Left ventricle myocardium inferior (tissue), 1 donor: ENCODE results near the gene CERS5. TPM values are rescaled to one million over a fixed set of nuclear protein-coding genes. Genes with fewer than 3 reads are reported as not detected.

Source experiments
- DNase-seq: peaks from one replicate; pipeline ENCODE4 v3.0.0-alpha.2; 2020
- H3K27ac ChIP-seq: fragments of 200-600 bp; replicated peaks from 2 replicates; pipeline ENCODE4 v1.8.0; 2021
- H3K27me3 ChIP-seq: fragments of 200-600 bp; 2 replicates; pipeline ENCODE4 v1.8.0; 2021; ENCODE audit warnings: low read depth
- H3K36me3 ChIP-seq: fragments of 200-600 bp; 2 replicates; pipeline ENCODE4 v1.8.0; 2021
- H3K4me1 ChIP-seq: fragments of 200-600 bp; 2 replicates; pipeline ENCODE4 v1.8.0; 2021
- H3K4me3 ChIP-seq: fragments of 200-600 bp; 2 replicates; pipeline ENCODE4 v1.8.0; 2021; ENCODE audit warnings: mild to moderate bottlenecking, moderate library complexity
- H3K9me3 ChIP-seq: fragments of 200-600 bp; replicated peaks from 2 replicates; pipeline ENCODE4 v1.8.0; 2021
- intact Hi-C: fragments of 100-400 bp; cut with micrococcal nuclease; formaldehyde crosslinking; loops from one replicate; pipeline ENCODE4 v1.11.0; 2022
- total RNA-seq: library from RNA; stranded (reverse); fragmentation: NEBNext Ultra II Directional; extraction: Animal tissue kit (Norgen Biotek cat#: 25700); gene quantifications from one replicate; pipeline ENCODE4 v1.2.1, GENCODE V29; 2021
- TF ChIP-seq, protein P1 (sequence below): fragments of 200-600 bp; IDR thresholded peaks from 2 replicates; pipeline ENCODE4 v1.8.0; 2021; ENCODE audit warnings: antibody characterized with exemption, mild to moderate bottlenecking, borderline replicate concordance
- donor health status: DM: no; HTN: yes; CAD: no; lungs with severe emphysema.

Gene CERS5
- total RNA-seq, 1 donor from 2014 or later, result 7.6 TPM

DNA sequence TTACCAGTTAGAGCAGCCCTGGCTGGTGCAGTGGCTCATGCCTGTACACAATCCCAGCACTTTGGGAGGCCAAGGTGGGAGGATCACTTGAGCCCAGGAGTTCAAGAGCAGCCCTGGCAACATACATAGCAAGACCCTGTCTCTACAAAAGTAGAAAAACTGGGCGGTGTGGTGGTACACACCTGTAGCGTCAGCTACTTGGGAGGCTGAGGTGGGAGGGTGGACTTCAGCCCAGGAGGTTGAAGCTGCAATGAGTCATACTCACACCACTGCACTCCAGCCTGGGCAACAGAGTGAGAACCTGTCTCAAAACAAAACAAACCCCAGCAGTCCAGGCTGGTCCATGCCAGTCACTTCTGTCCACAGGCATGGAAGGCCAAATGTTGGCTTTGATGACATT is 47.8 kb downstream of the CERS5 start:
- Histone ChIP-seq H3K36me3 (peaks cover 58% of the 10 kb centered on the region), H3K9me3 (no peaks in the 10 kb centered on the region), H3K4me3 (no peak overlapping the region), H3K4me1 (peaks cover 61% of the 10 kb centered on the region), H3K27ac (no peak overlapping the region), H3K27me3 (no peaks in the 10 kb centered on the region)
- TF ChIP-seq, protein P1, sequence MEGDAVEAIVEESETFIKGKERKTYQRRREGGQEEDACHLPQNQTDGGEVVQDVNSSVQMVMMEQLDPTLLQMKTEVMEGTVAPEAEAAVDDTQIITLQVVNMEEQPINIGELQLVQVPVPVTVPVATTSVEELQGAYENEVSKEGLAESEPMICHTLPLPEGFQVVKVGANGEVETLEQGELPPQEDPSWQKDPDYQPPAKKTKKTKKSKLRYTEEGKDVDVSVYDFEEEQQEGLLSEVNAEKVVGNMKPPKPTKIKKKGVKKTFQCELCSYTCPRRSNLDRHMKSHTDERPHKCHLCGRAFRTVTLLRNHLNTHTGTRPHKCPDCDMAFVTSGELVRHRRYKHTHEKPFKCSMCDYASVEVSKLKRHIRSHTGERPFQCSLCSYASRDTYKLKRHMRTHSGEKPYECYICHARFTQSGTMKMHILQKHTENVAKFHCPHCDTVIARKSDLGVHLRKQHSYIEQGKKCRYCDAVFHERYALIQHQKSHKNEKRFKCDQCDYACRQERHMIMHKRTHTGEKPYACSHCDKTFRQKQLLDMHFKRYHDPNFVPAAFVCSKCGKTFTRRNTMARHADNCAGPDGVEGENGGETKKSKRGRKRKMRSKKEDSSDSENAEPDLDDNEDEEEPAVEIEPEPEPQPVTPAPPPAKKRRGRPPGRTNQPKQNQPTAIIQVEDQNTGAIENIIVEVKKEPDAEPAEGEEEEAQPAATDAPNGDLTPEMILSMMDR, result no peak
- no peak for DNase-seq
- intact Hi-C loops, result no loop called here

DNA sequence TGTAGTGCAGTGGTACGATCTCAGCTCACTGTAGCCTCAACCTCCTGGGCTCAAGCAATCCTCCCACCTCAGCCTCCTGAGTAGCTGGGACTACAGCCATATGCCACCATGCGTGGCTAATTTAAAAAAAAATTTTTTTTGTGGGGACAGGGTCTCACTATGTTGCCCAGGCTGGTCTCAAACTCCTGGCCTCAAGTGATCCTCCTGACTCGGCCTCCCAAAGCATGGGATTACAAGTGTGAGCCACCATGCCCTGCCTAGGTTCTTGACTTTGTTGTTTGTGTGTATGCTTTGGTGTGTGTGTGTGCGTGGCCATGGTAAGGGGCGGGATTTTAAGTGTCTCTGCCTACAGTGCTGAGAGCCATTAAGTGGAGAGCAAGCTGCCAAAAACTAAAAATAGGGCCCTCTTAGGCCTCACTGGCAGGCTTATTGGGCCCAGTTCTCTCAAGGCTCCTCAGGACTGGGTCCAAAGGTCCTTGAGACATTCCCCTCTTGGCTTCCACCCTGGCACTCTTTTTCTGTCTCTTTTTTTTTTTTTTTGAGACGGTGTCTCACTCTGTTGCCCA is 50.0 kb downstream of the CERS5 start:
- peaks cover 43% of the 10 kb centered on the region for H3K36me3 ChIP-seq

DNA sequence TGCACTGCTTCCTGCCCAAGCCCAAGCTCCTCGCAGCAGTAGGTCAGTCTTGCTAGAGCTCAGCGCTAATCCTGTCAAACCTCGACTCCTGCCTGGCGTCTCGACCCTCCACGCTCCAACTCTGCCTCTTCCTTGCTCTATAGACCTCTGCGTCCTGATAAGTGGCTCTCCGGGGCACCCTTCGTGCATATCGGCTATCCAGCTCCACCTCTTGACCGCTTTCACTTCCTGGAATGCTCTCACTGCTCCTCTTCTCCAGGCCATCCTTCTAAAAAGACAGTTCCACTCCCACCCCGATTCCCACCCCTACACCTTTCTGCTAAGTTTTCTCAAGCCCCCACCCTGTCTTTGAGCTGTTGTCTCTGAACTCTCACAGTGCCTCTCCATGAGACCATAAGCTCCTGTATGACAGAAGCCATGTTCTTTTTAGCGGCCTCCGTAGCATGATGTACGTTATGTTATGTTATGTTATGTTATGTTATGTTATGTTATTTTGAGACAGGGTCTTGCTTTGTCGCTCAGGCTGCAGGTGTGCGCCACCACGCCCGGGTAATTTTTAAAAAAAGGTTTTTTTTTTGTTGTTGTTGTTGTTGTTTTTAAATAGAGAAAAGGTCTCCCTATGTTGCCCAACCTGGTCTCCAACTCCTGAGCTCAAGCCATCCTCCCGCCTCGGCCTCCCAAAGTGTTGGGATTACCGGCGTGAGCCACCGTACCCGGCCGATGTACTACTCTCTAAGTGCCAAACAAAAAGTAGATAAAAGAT is 54.5 kb downstream of the CERS5 start:
- Histone ChIP-seq H3K27me3 (no peaks in the 10 kb centered on the region), H3K4me3 (peak overlapping the region; percentile 88), H3K4me1 (peaks cover 81% of the 10 kb centered on the region), H3K36me3 (peaks cover 11% of the 10 kb centered on the region), H3K27ac (peak overlapping the region; percentile 96), H3K9me3 (no peaks in the 10 kb centered on the region)
- TF ChIP-seq, protein P1, result no peak
- DNase-seq, result no peak
- intact Hi-C loops, result no loop called here

More for the DNA sequence above, 50.0 kb downstream of the CERS5 start:
- TF ChIP-seq, protein P1, result no peak
- Histone ChIP-seq H3K4me3 (no peak overlapping the region), H3K9me3 (no peaks in the 10 kb centered on the region), H3K4me1 (peaks cover 77% of the 10 kb centered on the region), H3K27ac (peak overlapping the region; percentile 73), H3K27me3 (no peaks in the 10 kb centered on the region)
- intact Hi-C loops, result no loop called here
- DNase-seq, result no peak

DNA sequence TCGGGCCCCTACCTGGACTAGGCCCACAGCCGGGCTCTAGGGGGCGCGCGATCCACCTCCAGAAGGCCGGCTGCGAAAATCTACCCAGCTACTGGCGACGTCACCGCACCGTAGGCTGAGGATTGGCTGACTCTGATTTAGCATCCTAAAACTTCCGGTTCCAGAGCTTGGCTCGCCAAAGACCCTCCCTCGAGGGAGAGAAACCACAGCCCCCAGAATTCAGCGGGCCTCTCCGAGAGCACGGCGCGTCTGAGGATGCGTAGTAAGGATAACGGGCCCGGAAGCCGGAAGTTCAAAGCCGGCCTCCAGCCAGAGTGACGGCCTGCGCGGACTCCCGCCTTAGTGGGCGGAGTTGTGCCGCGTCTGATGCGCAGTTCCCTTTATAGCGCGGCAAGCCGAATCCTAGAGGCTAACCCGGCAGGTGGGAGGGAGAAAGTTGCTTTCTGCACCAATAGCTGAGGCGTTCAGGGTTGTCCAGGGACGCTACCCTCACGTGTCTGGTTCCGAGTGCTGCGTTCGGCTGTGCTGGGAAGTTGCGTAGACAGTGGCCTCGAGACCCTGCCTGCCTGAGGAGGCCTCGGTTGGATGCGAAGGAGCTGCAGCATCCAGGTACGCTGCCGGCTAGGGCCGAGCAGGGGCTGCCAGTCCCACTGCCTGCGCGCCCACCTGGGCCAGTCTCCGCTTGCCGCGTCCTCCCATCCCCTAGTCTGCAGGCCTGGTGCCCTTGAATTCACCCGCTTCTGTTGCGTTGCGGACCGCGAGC is 55.3 kb downstream of the CERS5 start, which contains the start of gene COX14:
COX14 (plus strand) TSS at position 544 of the 763 bp plus-strand sequence. CDS start 7,808 bp downstream, outside the sequence.
- TF ChIP-seq, protein P1, result peak; percentile 93
- Histone ChIP-seq H3K4me3 (peak within 1 kb of the TSS; percentile 88), H3K9me3 (no peaks in the 10 kb centered on the region), H3K27me3 (no peaks in the 10 kb centered on the region), H3K4me1 (peaks cover 74% of the 10 kb centered on the region), H3K27ac (peak within 1 kb of the TSS; percentile 97), H3K36me3 (peaks cover 11% of the 10 kb centered on the region)
- peak; percentile 98 for DNase-seq
- intact Hi-C loops, result no loop called here

DNA sequence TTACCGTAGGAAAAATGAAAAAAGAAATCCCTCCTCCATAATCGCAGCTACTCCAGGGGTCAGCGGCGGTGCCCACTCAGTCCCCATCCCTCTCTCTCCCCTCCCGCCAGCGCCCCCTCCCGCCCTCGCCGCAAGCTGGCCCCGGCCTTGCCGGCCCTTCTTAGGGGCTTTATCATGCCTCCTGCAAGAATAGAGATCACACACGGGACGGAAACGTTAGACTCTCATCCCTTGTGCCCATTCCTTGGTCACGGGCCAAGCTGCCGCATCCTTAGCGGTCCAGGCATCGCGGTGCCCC is 55.8 kb downstream of the CERS5 start:
- peaks cover 68% of the 10 kb centered on the region for H3K4me1 ChIP-seq
- H3K27ac ChIP-seq, result peak overlapping the region; percentile 97
- intact Hi-C loops, result no loop called here
- H3K27me3 ChIP-seq, result no peaks in the 10 kb centered on the region
- peak overlapping the region; percentile 88 for H3K4me3 ChIP-seq
- TF ChIP-seq, protein P1, result no peak
- H3K9me3 ChIP-seq, result no peaks in the 10 kb centered on the region
- no peak for DNase-seq
- H3K36me3 ChIP-seq, result peaks cover 7% of the 10 kb centered on the region
